Ishikawa (cell line): ENCODE results near the gene DOC2A.

ENCODE experiments used
- CEBPB ChIP-seq: IDR thresholded peaks from 2 replicates; pipeline ENCODE4 v1.6.1; 2012
- CREB1 ChIP-seq: IDR thresholded peaks from 2 replicates; pipeline ENCODE4 v1.6.1; 2012; ENCODE audit warnings: low read depth
- EGR1 ChIP-seq: IDR thresholded peaks from 2 replicates; pipeline ENCODE4 v1.6.1; 2012
- EP300 ChIP-seq: IDR thresholded peaks from 2 replicates; pipeline ENCODE4 v1.6.1; 2012; ENCODE audit warnings: borderline replicate concordance
- TCF12 ChIP-seq: IDR thresholded peaks from 2 replicates; pipeline ENCODE4 v1.6.1; 2012; ENCODE audit warnings: low read depth
- YY1 ChIP-seq: IDR thresholded peaks from 2 replicates; pipeline ENCODE4 v1.6.1; 2012; ENCODE audit warnings: low read depth

DNA sequence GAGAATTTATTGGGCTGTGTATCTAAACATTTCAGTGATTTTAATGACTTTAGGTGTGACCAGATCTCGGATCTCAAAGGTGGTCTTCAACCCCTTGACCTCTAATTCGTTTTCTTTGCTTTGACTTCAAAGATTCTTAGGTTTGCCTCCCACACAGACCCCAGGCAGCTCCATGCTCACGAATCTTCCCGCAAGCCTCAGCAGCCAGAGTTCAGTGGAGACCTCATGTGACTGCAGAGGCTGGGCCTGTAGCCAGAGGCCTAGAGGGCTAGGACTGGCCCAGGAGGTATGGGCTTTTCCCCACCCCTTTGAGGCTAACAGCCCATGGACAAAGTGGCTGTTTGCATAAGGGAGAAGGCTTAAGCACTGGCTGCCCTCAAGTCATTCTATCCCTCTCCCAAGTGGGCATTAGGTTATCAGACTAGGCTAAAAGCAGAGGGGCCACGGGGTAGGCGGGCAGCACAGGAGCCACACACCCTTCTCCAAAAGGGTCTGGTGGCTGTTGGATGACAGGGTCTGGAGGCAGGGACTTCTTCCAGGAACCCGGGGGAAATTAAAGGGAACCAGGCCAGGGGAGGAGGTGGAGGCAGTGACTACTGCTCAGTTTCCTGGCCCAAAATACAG, 18.4 kb downstream of the DOC2A start:
- TF ChIP-seq CEBPB (no peak), YY1 (no peak), CREB1 (no peak), EP300 (no peak), TCF12 (no peak), EGR1 (no peak)
